Caco-2 (cell line): ENCODE results near the gene DCLRE1C. TPM values are rescaled to one million over a fixed set of nuclear protein-coding genes. Genes with fewer than 3 reads are reported as not detected.
A peak's percentile ranks its signal among the peaks of the same experiment; 100 is the strongest.

Source experiments
- BruUV-seq: library from RNA; stranded (reverse); fragments of 400-500 nt; replicated peaks from 2 replicates; lab custom pipeline; 2021; lab: Mats Ljungman, UMichigan
- CTCF ChIA-PET: fragments of 300-600 bp; sonication (Branson Sonifier 250); formaldehyde crosslinking; loops from one replicate; lab custom pipeline; 2022; ENCODE audit warnings: antibody characterized with exemption; lab: Charles Lee
- POLR2A ChIA-PET: fragments of 300-600 bp; sonication (Branson Sonifier 250); formaldehyde crosslinking; loops from one replicate; lab custom pipeline; 2022; ENCODE audit warnings: antibody characterized with exemption; lab: Charles Lee
- DNase-seq, 2 experiments: peaks; one replicate each; pipeline versions ENCODE4 v3.0.0 to v3.0.0-alpha.2; 2020 to 2022
- H3K27me3 ChIP-seq: replicated peaks from 2 replicates; pipeline ENCODE4 v1.6.0; 2011; ENCODE audit warnings: low read length; ENCODE audit not compliant: control insufficient read depth, insufficient read depth
- H3K36me3 ChIP-seq: 2 replicates; pipeline ENCODE4 v1.5.1; 2011; ENCODE audit warnings: low read length; ENCODE audit not compliant: control insufficient read depth, insufficient read depth
- H3K4me1 ChIP-seq: fragments of 250-450 bp; sonication (Bioruptor Pico); 2 replicates; pipeline ENCODE4 v1.5.1; 2020; ENCODE audit warnings: mild to moderate bottlenecking
- H3K4me3 ChIP-seq: 2 replicates; pipeline ENCODE4 v1.5.1; 2011; ENCODE audit warnings: low read depth, mild to moderate bottlenecking, control low read depth, low read length
- H3K9me3 ChIP-seq: fragments of 250-450 bp; sonication (Bioruptor Pico); 2 replicates; pipeline ENCODE4 v1.5.1; 2020; ENCODE audit warnings: mild to moderate bottlenecking, moderate library complexity
- H3K27ac Mint-ChIP-seq: one replicate; pipeline ENCODE4 v1.8.0; 2022; ENCODE audit warnings: mixed read lengths; ENCODE audit not compliant: unreplicated experiment
- H3K27me3 Mint-ChIP-seq: one replicate; pipeline ENCODE4 v1.8.0; 2022; ENCODE audit warnings: mixed read lengths; ENCODE audit not compliant: insufficient read depth, unreplicated experiment
- H3K36me3 Mint-ChIP-seq: one replicate; pipeline ENCODE4 v1.8.0; 2022; ENCODE audit warnings: mild to moderate bottlenecking, mixed read lengths; ENCODE audit not compliant: insufficient read depth, unreplicated experiment
- H3K4me1 Mint-ChIP-seq: one replicate; pipeline ENCODE4 v1.8.0; 2022; ENCODE audit warnings: low read depth, mixed read lengths; ENCODE audit not compliant: unreplicated experiment
- H3K4me3 Mint-ChIP-seq: one replicate; pipeline ENCODE4 v1.8.0; 2022; ENCODE audit warnings: mild to moderate bottlenecking, moderate library complexity, mixed read lengths; ENCODE audit not compliant: unreplicated experiment
- H3K9me3 Mint-ChIP-seq: one replicate; pipeline ENCODE4 v1.8.0; 2022; ENCODE audit warnings: mixed read lengths; ENCODE audit not compliant: unreplicated experiment
- intact Hi-C: fragments of 100-400 bp; cut with micrococcal nuclease; formaldehyde crosslinking; loops from one replicate; pipeline ENCODE4 v1.10.0; 2022; ENCODE audit not compliant: unreplicated experiment
- total RNA-seq: library from RNA; stranded (reverse); gene quantifications from 2 replicates; pipeline ENCODE4 v1.2.3, GENCODE V29; 2022
- TF ChIP-seq, protein P1 (sequence below), 2 experiments: fragments of 200-600 bp in 1 of 2; IDR thresholded peaks; 1 replicate in 1 of 2; 2 replicates in 1 of 2; pipeline versions ENCODE4 v1.5.1 to v1.8.0; 2011 to 2022; ENCODE audit warnings: antibody characterized with exemption in 1 of 2, control low read depth in 1 of 2, inconsistent platforms in 1 of 2, low read depth in 1 of 2, low read length in 1 of 2, mild to moderate bottlenecking in 1 of 2, moderate library complexity in 1 of 2; ENCODE audit not compliant: insufficient read depth in 1 of 2, severe bottlenecking in 1 of 2, unreplicated experiment in 1 of 2

The DCLRE1C gene
- total RNA-seq, 1 experiment from 2014 or later: 23.7 TPM

DNA sequence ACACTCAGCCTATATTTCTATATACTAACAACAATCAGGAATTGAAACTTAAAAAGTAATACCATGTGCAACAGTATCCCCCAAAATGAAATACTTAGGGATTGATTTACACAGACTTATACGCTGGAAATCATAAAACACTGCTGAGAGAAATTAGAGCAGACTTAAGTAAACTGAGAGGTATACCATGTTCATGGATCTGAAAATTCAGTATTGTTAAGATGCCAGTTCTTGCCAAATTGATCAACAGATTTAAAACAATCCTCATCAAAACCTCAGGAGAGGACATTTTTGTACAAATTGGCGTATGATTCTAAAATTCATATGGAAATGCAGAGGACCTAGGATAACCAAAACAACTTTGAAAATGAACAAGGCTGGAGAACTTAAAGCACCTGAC is 37.3 kb downstream of the DCLRE1C start:
- no TSS peak for BruUV-seq
- POLR2A ChIA-PET: no interaction called here
- H3K36me3 Mint-ChIP-seq: peaks cover 100% of the 10 kb centered on the region
- no peak overlapping the region for H3K27ac Mint-ChIP-seq
- intact Hi-C loops: no loop called here
- Histone ChIP-seq H3K27me3 (no peaks in the 10 kb centered on the region), H3K4me3 (no peak overlapping the region), H3K9me3 (peaks cover 22% of the 10 kb centered on the region), H3K36me3 (peaks cover 9% of the 10 kb centered on the region), H3K4me1 (no peaks in the 10 kb centered on the region)
- no peak for DNase-seq
- CTCF ChIA-PET: no interaction called here
- H3K9me3 Mint-ChIP-seq: peaks cover 52% of the 10 kb centered on the region
- no peaks in the 10 kb centered on the region for H3K4me1 Mint-ChIP-seq
- TF ChIP-seq, protein P1, sequence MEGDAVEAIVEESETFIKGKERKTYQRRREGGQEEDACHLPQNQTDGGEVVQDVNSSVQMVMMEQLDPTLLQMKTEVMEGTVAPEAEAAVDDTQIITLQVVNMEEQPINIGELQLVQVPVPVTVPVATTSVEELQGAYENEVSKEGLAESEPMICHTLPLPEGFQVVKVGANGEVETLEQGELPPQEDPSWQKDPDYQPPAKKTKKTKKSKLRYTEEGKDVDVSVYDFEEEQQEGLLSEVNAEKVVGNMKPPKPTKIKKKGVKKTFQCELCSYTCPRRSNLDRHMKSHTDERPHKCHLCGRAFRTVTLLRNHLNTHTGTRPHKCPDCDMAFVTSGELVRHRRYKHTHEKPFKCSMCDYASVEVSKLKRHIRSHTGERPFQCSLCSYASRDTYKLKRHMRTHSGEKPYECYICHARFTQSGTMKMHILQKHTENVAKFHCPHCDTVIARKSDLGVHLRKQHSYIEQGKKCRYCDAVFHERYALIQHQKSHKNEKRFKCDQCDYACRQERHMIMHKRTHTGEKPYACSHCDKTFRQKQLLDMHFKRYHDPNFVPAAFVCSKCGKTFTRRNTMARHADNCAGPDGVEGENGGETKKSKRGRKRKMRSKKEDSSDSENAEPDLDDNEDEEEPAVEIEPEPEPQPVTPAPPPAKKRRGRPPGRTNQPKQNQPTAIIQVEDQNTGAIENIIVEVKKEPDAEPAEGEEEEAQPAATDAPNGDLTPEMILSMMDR (IDR thresholded peaks at IDR 0.05; ENCODE audit: insufficient read depth in 1 of 2, low read depth in 1 of 2, low read length in 1 of 2, severe bottlenecking in 1 of 2, unreplicated experiment in 1 of 2): no peak
- no peak overlapping the region for H3K4me3 Mint-ChIP-seq
- no peaks in the 10 kb centered on the region for H3K27me3 Mint-ChIP-seq

DNA sequence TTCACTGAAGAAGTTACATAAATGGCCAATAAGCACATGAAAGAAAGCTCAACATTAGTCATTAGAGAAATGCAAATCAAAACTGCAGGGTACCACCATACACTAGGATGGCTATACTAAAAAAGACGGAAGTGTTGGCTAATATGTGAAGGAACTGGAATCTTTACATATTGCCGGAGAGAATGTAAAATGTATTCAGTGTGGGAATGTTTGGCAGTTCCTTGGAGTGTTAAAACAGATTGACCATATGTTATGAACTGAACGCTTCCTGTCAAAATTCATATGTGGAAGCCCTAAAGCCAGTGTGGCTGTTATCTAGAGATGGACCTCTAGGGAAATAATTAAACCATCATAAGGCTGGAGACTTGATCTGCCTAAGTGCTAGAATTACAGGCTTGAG is 42.1 kb downstream of the DCLRE1C start:
- ChIA-PET CTCF (no interaction called here), POLR2A (no interaction called here)
- Mint-ChIP-seq H3K4me3 (no peak overlapping the region), H3K4me1 (peaks cover 6% of the 10 kb centered on the region), H3K27me3 (no peaks in the 10 kb centered on the region), H3K36me3 (peaks cover 100% of the 10 kb centered on the region), H3K9me3 (peaks cover 48% of the 10 kb centered on the region), H3K27ac (no peak overlapping the region)
- intact Hi-C loops: no loop called here
- TF ChIP-seq, protein P1 (IDR thresholded peaks at IDR 0.05; ENCODE audit: insufficient read depth in 1 of 2, low read depth in 1 of 2, low read length in 1 of 2, severe bottlenecking in 1 of 2, unreplicated experiment in 1 of 2): no peak
- BruUV-seq: no TSS peak
- no peaks in the 10 kb centered on the region for H3K4me1 ChIP-seq
- H3K4me3 ChIP-seq: no peak overlapping the region
- DNase-seq: no peak
- peaks cover 7% of the 10 kb centered on the region for H3K9me3 ChIP-seq
- no peaks in the 10 kb centered on the region for H3K27me3 ChIP-seq
- H3K36me3 ChIP-seq: peaks cover 6% of the 10 kb centered on the region

DNA sequence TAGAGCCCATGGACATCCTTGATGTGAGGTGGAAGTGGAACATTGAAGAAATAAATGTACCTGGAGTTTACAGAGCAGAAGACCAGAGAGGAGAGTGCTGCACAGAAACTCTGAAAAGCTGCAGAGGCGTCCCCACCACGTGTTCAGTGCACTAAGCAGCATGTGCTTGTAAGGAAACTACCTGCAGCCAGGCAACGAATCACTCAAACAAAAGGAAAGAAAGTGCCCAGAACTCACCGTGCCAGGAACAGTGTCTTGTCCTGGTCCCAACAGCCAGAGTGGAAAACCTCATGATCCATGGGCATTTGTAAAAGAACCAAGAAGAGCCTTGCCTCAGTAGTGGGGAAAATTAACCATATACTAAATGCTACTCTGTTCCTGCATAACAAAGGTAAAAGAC is 42.9 kb downstream of the DCLRE1C start:
- POLR2A ChIA-PET: no interaction called here
- no peak overlapping the region for H3K4me3 Mint-ChIP-seq

More for the DNA sequence above, 42.9 kb downstream of the DCLRE1C start:
- Mint-ChIP-seq H3K4me1 (peaks cover 6% of the 10 kb centered on the region), H3K36me3 (peaks cover 100% of the 10 kb centered on the region), H3K27me3 (no peaks in the 10 kb centered on the region), H3K27ac (peak overlapping the region; percentile 27), H3K9me3 (peaks cover 39% of the 10 kb centered on the region)
- Histone ChIP-seq H3K36me3 (peaks cover 8% of the 10 kb centered on the region), H3K4me1 (no peaks in the 10 kb centered on the region), H3K4me3 (no peak overlapping the region), H3K27me3 (no peaks in the 10 kb centered on the region), H3K9me3 (no peaks in the 10 kb centered on the region)
- intact Hi-C loops: no loop called here
- CTCF ChIA-PET: no interaction called here
- TF ChIP-seq, protein P1 (IDR thresholded peaks at IDR 0.05; ENCODE audit: insufficient read depth in 1 of 2, low read depth in 1 of 2, low read length in 1 of 2, severe bottlenecking in 1 of 2, unreplicated experiment in 1 of 2): no peak
- BruUV-seq: no TSS peak
- DNase-seq: no peak
